HCT116 (cell line): ENCODE measurements around the gene MAP3K2. TPM values are rescaled to one million over a fixed set of nuclear protein-coding genes. Genes with fewer than 3 reads are reported as not detected.

Experiments
- ATAC-seq: fragments of 200-7000 bp; cut with Tn5 transposase; 2 replicates; pipeline ENCODE4 v1.9.1; 2020; ENCODE audit warnings: mild to moderate bottlenecking, moderate library complexity
- BruUV-seq: library from RNA; stranded (reverse); fragments of 400-500 nt; replicated peaks from 2 replicates; lab custom pipeline; 2021; lab: Mats Ljungman, UMichigan
- CTCF ChIA-PET: fragments of 300-600 bp; sonication (Branson Sonifier 250); formaldehyde crosslinking; loops from one replicate; lab custom pipeline; 2021; ENCODE audit warnings: antibody characterized with exemption; lab: Charles Lee
- POLR2A ChIA-PET: fragments of 300-600, 350-600 bp; sonication (Branson Sonifier 250); formaldehyde crosslinking; loops from one replicate; lab custom pipeline; 2021; ENCODE audit warnings: antibody characterized with exemption; lab: Charles Lee
- RAD21 ChIA-PET, 2 experiments: fragments of 300-600 bp; sonication (Branson Sonifier 250); formaldehyde crosslinking; loops; one replicate each; lab custom pipeline; 2023; ENCODE audit warnings: low total read pairs in 2 of 2; ENCODE audit not compliant: uncharacterized antibody in 2 of 2, unreplicated experiment in 2 of 2, low non-redundant PET in 1 of 2; lab: Charles Lee
- DNase-seq: peaks from one replicate; pipeline ENCODE4 v3.0.0-alpha.2; 2010; ENCODE audit warnings: low read depth, low spot score
- H2AFZ ChIP-seq: fragments of 200-600 bp; shearing (Covaris generic), sonication (generic); 2 replicates; pipeline ENCODE4 v1.6.1; 2017; ENCODE audit warnings: low read depth, mixed run types, mixed read lengths, antibody characterized with exemption, low read length; ENCODE audit not compliant: poor library complexity, severe bottlenecking
- H3K27ac ChIP-seq: 2 replicates; pipeline ENCODE4 v1.5.1; 2012; ENCODE audit warnings: low read depth, low read length
- H3K27me3 ChIP-seq: fragments of 200-600 bp; sonication (generic); 2 replicates; pipeline ENCODE4 v1.6.1; 2016; ENCODE audit warnings: mixed run types, low read length, mixed read lengths; ENCODE audit not compliant: insufficient read depth
- H3K36me3 ChIP-seq, 2 experiments: fragments of 200-500 bp in 1 of 2; fragments of 200-600 bp in 1 of 2; sonication (Bioruptor generic) in 1 of 2; sonication (generic) in 1 of 2; 2 replicates each; pipeline versions ENCODE4 v1.5.1 to v1.6.1; 2014 to 2016; ENCODE audit warnings: low read length in 2 of 2, inconsistent platforms in 1 of 2, mixed read lengths in 1 of 2, mixed run types in 1 of 2; ENCODE audit not compliant: insufficient read depth in 2 of 2, control insufficient read depth in 1 of 2
- H3K4me1 ChIP-seq, 2 experiments: fragments of 200-600 bp in 1 of 2; sonication (generic) in 1 of 2; 2 replicates each; pipeline versions ENCODE4 v1.5.1 to v1.6.1; 2012 to 2017; ENCODE audit warnings: low read length in 2 of 2, inconsistent platforms in 1 of 2, mild to moderate bottlenecking in 1 of 2, mixed read lengths in 1 of 2, mixed run types in 1 of 2, moderate library complexity in 1 of 2; ENCODE audit not compliant: insufficient read depth in 2 of 2, control insufficient read depth in 1 of 2
- H3K4me2 ChIP-seq: fragments of 200-600 bp; sonication (generic); 2 replicates; pipeline ENCODE4 v1.6.1; 2017; ENCODE audit warnings: mixed run types, low read length, mixed read lengths
- H3K4me3 ChIP-seq, 2 experiments: fragments of 200-600 bp in 1 of 2; sonication (generic) in 1 of 2; replicated peaks in 1 of 2; 2 replicates each; pipeline ENCODE4 v1.5.1; 2011 to 2016; ENCODE audit warnings: low read length in 2 of 2, control low read depth in 1 of 2, low read depth in 1 of 2, mild to moderate bottlenecking in 1 of 2, mixed read lengths in 1 of 2, mixed run types in 1 of 2
- H3K79me2 ChIP-seq: fragments of 200-600 bp; sonication (generic); 2 replicates; pipeline ENCODE4 v1.6.1; 2017; ENCODE audit warnings: mild to moderate bottlenecking, mixed run types, low read length, moderate library complexity, mixed read lengths; ENCODE audit not compliant: insufficient read depth
- H3K9ac ChIP-seq: fragments of 200-600 bp; sonication (generic); 2 replicates; pipeline ENCODE4 v1.6.1; 2016; ENCODE audit warnings: low read length, mixed read lengths
- H3K9me2 ChIP-seq: fragments of 200-600 bp; sonication (generic), shearing (Covaris generic); 2 replicates; pipeline ENCODE4 v1.6.1; 2017; ENCODE audit warnings: mixed run types, mild to moderate bottlenecking, moderate library complexity; ENCODE audit not compliant: insufficient read depth
- H3K9me3 ChIP-seq, 2 experiments: fragments of 200-500 bp in 1 of 2; fragments of 200-600 bp in 1 of 2; sonication (Bioruptor generic) in 1 of 2; sonication (generic) in 1 of 2; 2 replicates each; pipeline ENCODE4 v1.6.1; 2014 to 2017; ENCODE audit warnings: low read length in 2 of 2, mixed read lengths in 2 of 2, inconsistent platforms in 1 of 2, low read depth in 1 of 2, mild to moderate bottlenecking in 1 of 2, mixed run types in 1 of 2, moderate library complexity in 1 of 2; ENCODE audit not compliant: control insufficient read depth in 1 of 2, insufficient read depth in 1 of 2
- H4K20me1 ChIP-seq: fragments of 200-600 bp; sonication (generic), shearing (Covaris generic); 2 replicates; pipeline ENCODE4 v1.6.1; 2017; ENCODE audit warnings: mixed run types, mild to moderate bottlenecking, moderate library complexity; ENCODE audit not compliant: insufficient read depth
- ATF3 ChIP-seq: IDR thresholded peaks from 2 replicates; pipeline ENCODE4 v1.6.1; 2012
- CBX3 ChIP-seq: IDR thresholded peaks from 2 replicates; pipeline ENCODE4 v1.6.1; 2012; ENCODE audit warnings: low read depth
- CTCF ChIP-seq, 3 experiments: fragments of 200-600 bp in 1 of 3; sonication (generic) in 1 of 3; IDR thresholded peaks in 2 of 3; conservative IDR thresholded peaks in 1 of 3; 2 replicates each; pipeline ENCODE4 v1.5.1; 2012 to 2017; ENCODE audit warnings: low read depth in 2 of 3, low read length in 2 of 3, antibody characterized with exemption in 1 of 3, borderline replicate concordance in 1 of 3, control low read depth in 1 of 3, mild to moderate bottlenecking in 1 of 3, mixed read lengths in 1 of 3, mixed run types in 1 of 3, moderate library complexity in 1 of 3; ENCODE audit not compliant: insufficient read depth in 1 of 3
- ELF1 ChIP-seq: IDR thresholded peaks from 2 replicates; pipeline ENCODE4 v1.6.1; 2012; ENCODE audit warnings: low read depth, borderline replicate concordance
- EZH2phosphoT487 ChIP-seq: fragments of 200-600 bp; IDR thresholded peaks from 2 replicates; pipeline ENCODE4 v1.6.1; 2018; ENCODE audit warnings: antibody characterized with exemption, borderline replicate concordance
- JUND ChIP-seq: IDR thresholded peaks from 2 replicates; pipeline ENCODE4 v1.6.1; 2012
- POLR2A ChIP-seq: IDR thresholded peaks from 2 replicates; pipeline ENCODE4 v1.7.0; 2011; ENCODE audit warnings: borderline replicate concordance; ENCODE audit not compliant: insufficient read depth, insufficient read length; ENCODE audit errors: extremely low read depth
- POLR2AphosphoS5 ChIP-seq: IDR thresholded peaks from 2 replicates; pipeline ENCODE4 v1.6.1; 2011; ENCODE audit warnings: mild to moderate bottlenecking, low read depth, low read length, moderate library complexity
- REST ChIP-seq: IDR thresholded peaks from 2 replicates; pipeline ENCODE4 v1.6.1; 2012; ENCODE audit warnings: low read depth
- SIN3A ChIP-seq: IDR thresholded peaks from 2 replicates; pipeline ENCODE4 v1.6.1; 2012; ENCODE audit warnings: low read depth
- SP1 ChIP-seq: IDR thresholded peaks from 2 replicates; pipeline ENCODE4 v1.6.1; 2012; ENCODE audit warnings: low read depth
- SRF ChIP-seq: IDR thresholded peaks from 2 replicates; pipeline ENCODE4 v1.6.1; 2012; ENCODE audit warnings: low read depth
- TCF7L2 ChIP-seq: IDR thresholded peaks from 2 replicates; pipeline ENCODE4 v1.7.0; 2011; ENCODE audit warnings: borderline replicate concordance, inconsistent platforms; ENCODE audit not compliant: insufficient read depth, insufficient read length; ENCODE audit errors: extremely low read depth
- YY1 ChIP-seq: IDR thresholded peaks from 2 replicates; pipeline ENCODE4 v1.6.1; 2011; ENCODE audit warnings: low read length, low read depth, moderate library complexity, mild to moderate bottlenecking; ENCODE audit not compliant: insufficient replicate concordance; ENCODE audit errors: extremely low read depth
- ZFX ChIP-seq: fragments of 450-650 bp; IDR thresholded peaks from 2 replicates; pipeline ENCODE4 v1.6.1; 2017
- intact Hi-C: fragments of 100-400 bp; cut with micrococcal nuclease; formaldehyde crosslinking; loops from 2 replicates; pipeline ENCODE4 v1.10.0; 2022
- total RNA-seq: library from RNA; stranded (reverse); gene quantifications from one replicate; pipeline ENCODE4 v1.2.1, GENCODE V29; 2021; ENCODE audit not compliant: unreplicated experiment

The MAP3K2 gene
- total RNA-seq, 1 experiment from 2014 or later, result 44.5 TPM

- intact Hi-C loops, result no loop called here
- Histone ChIP-seq H3K4me1 (peaks cover 12 to 19% of the 10 kb centered on the region in 2 experiments; a peak in 3 of 4 replicates), H2AFZ (no peak overlapping the region), H3K27ac (no peak overlapping the region), H3K4me3 (no peak overlapping the region), H3K27me3 (peaks cover 70% of the 10 kb centered on the region), H3K9ac (no peak overlapping the region), H3K4me2 (no peak overlapping the region), H3K36me3 (no peaks in the 10 kb centered on the region), H4K20me1 (peaks cover 3% of the 10 kb centered on the region; the same call in 1 of the 2 replicates), H3K9me3 (no peaks in the 10 kb centered on the region), H3K9me2 (no peaks in the 10 kb centered on the region), H3K79me2 (no peaks in the 10 kb centered on the region)
- ATAC-seq, result no peak
- CTCF ChIA-PET, result no interaction called here
- DNase-seq, result no peak
- POLR2A ChIA-PET, result no interaction called here
- no TSS peak for BruUV-seq
- RAD21 ChIA-PET, result no interaction called here
- TF ChIP-seq CTCF (IDR thresholded peaks at IDR 0.05 in 2 of 3, conservative IDR thresholded peaks at IDR 0.05 in 1 of 3; ENCODE audit: borderline replicate concordance in 1 of 3, insufficient read depth in 1 of 3, low read depth in 2 of 3, low read length in 2 of 3), result no peak
- TF ChIP-seq ATF3, result no peak
- TF ChIP-seq JUND, result no peak
- TF ChIP-seq SIN3A, result no peak
- no peak for TF ChIP-seq SRF
- TF ChIP-seq REST, result no peak
- no peak for TF ChIP-seq SP1
- no peak for TF ChIP-seq EZH2phosphoT487
- TF ChIP-seq YY1, result no peak
- no peak for TF ChIP-seq ELF1
- no peak for TF ChIP-seq POLR2A
- TF ChIP-seq ZFX, result no peak
- TF ChIP-seq TCF7L2, result no peak
- TF ChIP-seq CBX3, result no peak
- TF ChIP-seq POLR2AphosphoS5, result no peak
Measured at GRCh38 chr2:127401757-127402695, 14.3 kb upstream of the MAP3K2 start.
